Subcutaneous adipose tissue (tissue), 4 donors: ENCODE measurements around the gene SPCS1. TPM values are rescaled to one million over a fixed set of nuclear protein-coding genes. Genes with fewer than 3 reads are reported as not detected.

ENCODE experiments used
- total RNA-seq, 4 donors: library from RNA; depleted of rRNA; stranded (reverse); fragments of >200 nt; gene quantifications; one replicate each; pipeline ENCODE4 v1.1.0, GENCODE V29; 2016
- TF ChIP-seq, protein P1 (sequence below): fragments of 450-650 bp; IDR thresholded peaks from one replicate; pipeline ENCODE4 v1.5.1; 2016; ENCODE audit warnings: low read depth, mild to moderate bottlenecking, control low read depth, antibody characterized with exemption, moderate library complexity

The SPCS1 gene
- total RNA-seq, 4 donors from 2014 or later, result 44.3 to 108 (median 80.8) TPM

DNA sequence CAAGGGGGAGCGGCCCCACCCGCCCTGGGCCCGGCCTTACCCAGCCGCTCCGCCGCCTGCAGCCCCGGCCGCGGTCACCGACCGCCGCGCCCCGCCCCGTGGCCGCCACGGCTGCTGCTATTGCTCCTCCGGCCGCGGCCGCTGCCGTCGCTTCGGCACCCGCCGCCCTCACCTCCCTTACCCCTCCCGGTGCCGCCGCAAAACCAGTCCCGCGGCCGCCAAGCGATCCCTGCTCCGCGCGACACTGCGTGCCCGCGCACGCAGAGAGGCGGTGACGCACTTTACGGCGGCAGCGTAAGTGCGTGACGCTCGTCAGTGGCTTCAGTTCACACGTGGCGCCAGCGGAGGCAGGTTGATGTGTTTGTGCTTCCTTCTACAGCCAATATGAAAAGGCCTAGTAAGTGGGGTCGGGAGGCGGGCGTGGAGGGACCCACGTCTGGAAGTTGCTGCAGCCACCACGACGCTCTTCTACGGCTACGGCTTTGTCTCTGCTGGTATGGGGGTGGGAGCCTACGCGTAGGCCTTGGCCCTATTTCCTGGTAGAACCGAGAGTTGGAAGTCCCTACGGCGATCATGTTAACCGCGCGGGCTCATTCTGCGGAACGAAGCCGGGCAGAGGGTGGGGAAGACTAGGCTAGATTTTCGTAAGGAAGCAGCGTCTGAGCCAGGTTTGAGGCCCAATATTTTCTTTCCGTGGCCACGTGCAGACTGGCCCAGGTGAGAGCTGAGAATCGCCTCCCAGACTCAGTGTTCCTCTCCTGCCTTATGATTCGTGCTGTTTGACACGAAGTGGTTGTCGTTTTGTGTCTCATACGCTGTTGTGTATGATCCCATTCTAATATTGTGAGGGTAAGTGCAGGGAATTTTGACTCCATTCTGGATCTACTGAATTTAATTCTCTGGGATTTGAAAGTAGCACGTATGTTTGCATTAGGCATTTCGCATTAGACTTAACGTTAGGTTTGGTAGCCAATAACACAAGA is 19.9 kb upstream of the SPCS1 start, which contains the start of the genes GNL3 and PBRM1:
Gene GNL3 (plus strand): TSS at position 324 of the 983 bp plus-strand sequence. CDS start 61 bp downstream, at position 385.
Gene PBRM1 (minus strand): TSS at position 205 of the 983 bp plus-strand sequence.
- TF ChIP-seq, protein P1, sequence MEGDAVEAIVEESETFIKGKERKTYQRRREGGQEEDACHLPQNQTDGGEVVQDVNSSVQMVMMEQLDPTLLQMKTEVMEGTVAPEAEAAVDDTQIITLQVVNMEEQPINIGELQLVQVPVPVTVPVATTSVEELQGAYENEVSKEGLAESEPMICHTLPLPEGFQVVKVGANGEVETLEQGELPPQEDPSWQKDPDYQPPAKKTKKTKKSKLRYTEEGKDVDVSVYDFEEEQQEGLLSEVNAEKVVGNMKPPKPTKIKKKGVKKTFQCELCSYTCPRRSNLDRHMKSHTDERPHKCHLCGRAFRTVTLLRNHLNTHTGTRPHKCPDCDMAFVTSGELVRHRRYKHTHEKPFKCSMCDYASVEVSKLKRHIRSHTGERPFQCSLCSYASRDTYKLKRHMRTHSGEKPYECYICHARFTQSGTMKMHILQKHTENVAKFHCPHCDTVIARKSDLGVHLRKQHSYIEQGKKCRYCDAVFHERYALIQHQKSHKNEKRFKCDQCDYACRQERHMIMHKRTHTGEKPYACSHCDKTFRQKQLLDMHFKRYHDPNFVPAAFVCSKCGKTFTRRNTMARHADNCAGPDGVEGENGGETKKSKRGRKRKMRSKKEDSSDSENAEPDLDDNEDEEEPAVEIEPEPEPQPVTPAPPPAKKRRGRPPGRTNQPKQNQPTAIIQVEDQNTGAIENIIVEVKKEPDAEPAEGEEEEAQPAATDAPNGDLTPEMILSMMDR, result no peak

DNA sequence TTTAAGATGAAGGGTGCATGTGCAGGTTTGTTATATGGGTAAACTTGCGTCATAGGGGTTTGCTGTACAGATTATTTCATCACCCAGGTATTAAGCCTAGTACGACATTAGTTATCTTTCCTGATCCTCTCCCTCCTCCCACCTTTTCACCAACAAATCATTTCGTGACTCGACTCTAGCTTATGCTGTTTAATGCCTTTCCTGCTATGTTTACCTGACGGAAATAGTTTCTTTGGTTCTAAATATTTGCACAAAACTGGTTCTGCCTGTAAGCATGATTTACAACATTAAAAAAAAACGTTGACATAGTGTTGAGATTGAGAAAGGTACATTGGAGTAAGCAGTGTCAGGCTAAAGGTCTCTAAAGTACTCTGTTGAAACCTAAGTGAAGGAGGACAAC is 17.6 kb upstream of the SPCS1 start:
- TF ChIP-seq, protein P1, result no peak

DNA sequence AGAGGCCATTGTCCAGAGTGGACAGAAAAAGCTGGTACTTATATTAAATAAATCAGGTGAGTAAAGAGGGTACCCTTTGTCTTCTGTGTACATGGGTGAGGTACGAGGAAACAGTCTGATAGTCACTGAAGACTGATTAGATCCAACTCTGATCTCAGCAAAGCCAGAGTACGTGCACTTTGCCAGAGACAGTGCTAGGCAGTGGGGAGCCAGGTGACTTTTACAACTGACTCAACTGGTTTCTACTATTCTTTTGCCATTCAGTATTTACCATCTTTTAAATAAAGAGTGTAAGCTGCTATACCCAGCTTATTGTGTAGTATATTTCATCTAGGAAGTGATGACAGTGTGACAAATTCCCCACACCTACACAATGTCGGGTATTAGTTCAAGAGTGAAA is 16.8 kb upstream of the SPCS1 start:
- TF ChIP-seq, protein P1, result no peak

DNA sequence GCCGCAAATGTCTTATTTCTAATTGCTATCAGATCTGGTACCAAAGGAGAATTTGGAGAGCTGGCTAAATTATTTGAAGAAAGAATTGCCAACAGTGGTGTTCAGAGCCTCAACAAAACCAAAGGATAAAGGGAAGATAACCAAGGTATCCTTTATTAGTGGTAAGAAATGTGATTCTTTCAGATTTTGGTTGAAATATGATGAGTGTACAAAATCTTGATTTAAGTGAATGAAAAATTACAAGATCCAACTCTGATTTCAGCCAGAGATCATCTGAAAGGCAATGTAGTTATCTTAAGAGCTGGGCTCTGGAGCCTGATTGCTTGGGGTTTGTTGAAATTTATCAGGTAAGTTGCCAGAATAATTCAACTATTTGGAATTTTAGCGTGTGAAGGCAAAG is 15.3 kb upstream of the SPCS1 start:
- TF ChIP-seq, protein P1, result no peak

DNA sequence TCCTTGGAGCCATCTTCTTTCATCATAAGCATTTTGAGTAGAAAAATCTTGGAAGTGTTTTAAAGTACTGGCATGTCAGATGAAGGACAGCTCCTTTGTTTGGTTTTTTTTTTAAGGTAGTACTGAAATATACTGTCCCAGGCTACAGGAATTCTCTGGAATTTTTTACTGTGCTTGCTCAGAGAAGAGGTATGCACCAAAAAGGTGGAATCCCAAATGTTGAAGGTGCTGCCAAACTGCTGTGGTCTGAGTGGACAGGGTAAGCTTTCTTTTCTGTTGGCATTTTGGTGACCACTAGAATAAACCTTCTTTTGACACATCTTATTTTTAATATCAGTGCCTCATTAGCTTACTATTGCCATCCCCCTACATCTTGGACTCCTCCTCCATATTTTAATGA is 12.8 kb upstream of the SPCS1 start:
- TF ChIP-seq, protein P1, result no peak

DNA sequence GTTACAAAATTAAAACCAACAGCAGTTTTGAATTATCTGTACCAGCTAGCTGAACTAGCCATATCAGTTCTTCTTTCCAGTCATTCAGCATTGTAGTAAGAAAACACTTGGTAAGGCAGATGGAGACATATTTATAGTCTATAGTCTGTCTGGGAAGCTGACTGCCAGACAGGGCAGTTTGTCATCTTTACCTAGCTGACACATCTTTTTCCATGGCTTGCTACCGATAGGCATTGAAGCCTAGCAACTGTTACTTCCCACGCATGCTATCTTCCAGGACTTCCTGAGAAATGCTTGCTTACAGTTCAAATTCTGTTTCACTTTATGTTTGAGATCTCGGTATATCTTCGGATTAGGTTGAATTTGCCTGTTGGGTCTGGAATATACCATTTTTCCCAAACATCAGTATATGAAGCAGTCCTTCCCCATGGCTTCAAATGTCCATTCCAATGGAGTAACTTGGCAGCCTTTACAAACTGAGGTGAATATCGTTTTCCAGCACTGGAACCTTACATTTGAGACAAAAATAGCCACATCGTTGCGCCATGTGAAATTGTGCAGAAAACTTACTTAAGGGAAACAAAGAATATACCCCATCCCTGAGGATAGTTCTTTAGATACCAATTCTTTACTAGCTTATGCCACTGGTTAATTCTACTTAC is 11.2 kb upstream of the SPCS1 start:
- TF ChIP-seq, protein P1, result no peak
